AG10803 (cell line): ENCODE results near the gene HAGHL.

ENCODE experiments used
- DNase-seq: peaks from one replicate; pipeline ENCODE4 v3.0.0; 2010; ENCODE audit warnings: low read depth
- H3K4me3 ChIP-seq: 2 replicates; pipeline ENCODE4 v1.5.1; 2011; ENCODE audit warnings: mild to moderate bottlenecking, low read length, control low read depth
- TF ChIP-seq, protein P1 (sequence below): conservative IDR thresholded peaks from 2 replicates; pipeline ENCODE4 v1.5.1; 2011; ENCODE audit warnings: mild to moderate bottlenecking, low read length, control low read depth, inconsistent platforms

HAGHL gene

DNA sequence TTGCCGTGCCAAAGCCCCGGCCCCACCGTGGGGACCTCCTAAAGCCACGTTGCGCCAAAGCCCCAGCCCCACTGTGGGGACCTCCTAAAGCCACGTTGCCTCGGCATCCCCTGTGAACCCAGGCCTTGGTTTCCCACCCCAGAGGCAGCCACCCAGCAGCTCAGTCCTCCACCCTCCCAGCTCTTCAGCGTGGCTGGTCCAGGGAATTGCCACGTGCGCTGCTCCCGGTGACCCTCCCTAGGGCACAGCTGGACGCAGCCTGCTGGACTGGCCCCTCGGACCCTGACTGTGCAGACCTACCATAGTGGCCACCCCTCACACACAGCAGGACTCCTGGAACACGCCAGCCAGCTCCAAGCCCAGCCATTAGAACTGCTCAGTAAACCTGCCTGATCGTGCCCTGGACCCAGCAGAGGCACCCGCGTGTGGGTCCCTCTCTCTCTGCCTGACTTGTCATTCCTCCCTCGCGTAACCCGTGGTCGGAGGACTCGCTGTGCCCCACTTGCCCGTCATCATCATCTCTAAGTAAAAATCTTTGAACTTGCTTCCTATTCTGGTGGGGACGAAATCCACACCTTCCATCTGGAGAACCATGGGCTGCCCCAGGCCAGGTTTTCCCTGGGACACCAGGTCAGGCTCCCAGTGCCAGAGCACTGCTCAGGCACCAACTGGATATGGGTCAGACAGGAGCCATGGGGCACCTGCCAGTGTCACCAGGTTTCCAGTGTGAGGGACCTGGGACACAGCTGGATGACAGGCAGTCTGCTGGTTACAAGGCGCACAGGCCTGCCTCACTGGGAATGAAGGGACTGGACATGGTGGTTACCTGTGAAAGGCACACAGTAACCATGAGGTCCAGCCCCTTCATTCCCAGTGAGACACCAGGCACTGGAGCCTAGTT, 8.3 kb downstream of the HAGHL start:
- no peak for DNase-seq
- TF ChIP-seq, protein P1, sequence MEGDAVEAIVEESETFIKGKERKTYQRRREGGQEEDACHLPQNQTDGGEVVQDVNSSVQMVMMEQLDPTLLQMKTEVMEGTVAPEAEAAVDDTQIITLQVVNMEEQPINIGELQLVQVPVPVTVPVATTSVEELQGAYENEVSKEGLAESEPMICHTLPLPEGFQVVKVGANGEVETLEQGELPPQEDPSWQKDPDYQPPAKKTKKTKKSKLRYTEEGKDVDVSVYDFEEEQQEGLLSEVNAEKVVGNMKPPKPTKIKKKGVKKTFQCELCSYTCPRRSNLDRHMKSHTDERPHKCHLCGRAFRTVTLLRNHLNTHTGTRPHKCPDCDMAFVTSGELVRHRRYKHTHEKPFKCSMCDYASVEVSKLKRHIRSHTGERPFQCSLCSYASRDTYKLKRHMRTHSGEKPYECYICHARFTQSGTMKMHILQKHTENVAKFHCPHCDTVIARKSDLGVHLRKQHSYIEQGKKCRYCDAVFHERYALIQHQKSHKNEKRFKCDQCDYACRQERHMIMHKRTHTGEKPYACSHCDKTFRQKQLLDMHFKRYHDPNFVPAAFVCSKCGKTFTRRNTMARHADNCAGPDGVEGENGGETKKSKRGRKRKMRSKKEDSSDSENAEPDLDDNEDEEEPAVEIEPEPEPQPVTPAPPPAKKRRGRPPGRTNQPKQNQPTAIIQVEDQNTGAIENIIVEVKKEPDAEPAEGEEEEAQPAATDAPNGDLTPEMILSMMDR: no peak
- no peak overlapping the region for H3K4me3 ChIP-seq

DNA sequence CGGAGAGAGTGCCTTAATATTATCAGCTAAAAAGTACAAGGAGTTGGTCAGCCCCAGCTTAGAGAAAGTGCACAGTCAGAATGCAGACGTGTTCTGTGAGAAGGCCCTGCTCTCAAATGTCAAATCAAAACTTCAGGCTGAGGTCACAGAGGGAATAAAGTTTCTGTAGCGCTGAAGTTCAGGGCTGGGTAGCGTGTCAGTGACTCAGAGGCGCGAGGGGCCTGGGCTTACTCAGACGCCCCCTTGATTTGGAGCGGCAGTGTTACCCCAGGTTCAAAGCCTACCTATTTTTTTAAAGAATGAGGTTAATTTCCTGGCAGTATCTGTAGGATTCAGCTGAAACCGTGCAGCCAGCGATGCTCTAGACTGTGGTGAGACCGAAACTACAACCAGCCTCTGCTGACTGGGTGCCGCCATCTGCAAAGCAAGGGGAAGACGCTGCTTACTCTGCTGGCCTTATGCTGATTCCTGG, 9.1 kb downstream of the HAGHL start:
- no peak for DNase-seq
- TF ChIP-seq, protein P1: no peak
- no peak overlapping the region for H3K4me3 ChIP-seq

DNA sequence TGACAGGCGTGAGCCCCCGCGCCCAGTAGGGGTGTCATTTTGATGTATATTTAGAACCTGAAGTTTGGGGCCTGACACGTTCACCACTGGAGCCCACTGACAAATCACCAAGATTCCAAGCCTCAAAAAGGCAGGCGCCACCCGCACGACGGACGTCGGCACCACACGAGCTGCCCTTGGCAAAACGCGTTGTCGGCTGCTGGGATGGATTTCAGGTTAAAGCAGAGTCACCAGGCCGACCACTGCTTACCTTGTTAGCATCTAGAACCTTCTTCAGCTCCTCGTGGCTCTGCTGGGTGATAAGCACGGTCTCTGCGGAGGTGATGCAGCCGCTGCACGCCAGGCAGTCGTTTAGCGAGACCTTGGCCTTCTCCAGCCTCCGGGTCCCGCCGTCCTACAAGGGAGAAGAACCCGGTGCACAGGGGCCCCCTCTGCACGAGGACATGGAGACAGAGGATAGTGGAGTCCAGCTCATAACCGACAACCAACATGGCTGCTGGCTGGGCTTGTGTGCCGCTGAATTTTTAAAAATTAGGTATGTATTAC, 10.1 kb downstream of the HAGHL start:
- DNase-seq: no peak
- TF ChIP-seq, protein P1: no peak

DNA sequence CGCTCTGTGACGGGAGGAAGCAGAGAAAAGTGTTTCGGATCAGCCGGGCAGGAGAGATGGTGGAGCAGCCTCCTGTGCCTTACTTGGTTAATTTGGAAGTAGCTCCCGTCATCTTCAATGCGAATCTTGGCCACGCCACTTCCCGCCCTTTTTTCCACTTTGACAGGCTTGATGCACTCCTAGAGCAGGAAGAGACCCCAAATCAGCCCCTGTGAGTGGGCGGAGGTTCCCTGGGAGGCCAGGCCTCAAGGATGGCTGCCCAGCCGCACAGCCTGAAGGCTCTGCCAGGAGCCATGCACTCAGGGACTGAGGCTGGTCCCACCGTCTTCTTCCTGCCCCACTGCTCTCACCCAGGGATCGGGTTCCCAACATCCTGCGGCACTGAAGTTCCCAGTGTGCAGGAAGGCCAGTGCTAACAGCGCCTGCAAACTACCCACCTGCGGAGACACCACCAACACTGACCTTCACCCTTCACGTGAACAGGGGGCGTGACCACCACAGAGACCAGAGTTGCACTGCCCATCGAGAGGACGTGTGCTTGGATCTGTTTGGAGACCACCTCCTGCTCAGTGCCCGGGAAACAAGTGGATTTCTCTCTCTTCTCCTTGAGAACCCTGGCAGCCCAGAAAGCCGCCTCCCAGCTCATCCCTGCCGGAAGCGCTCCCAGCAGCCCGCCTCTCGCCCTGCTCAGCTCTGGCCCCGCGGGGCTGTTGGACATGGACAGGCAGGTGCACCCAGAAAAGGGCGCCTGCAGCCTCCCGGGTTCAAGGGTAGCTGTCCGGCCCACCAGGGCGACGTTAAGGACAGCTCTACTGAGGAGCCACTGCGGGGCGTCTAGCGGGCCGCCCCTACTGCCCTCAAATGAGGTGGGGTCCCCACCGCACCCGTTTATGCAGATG, 12.9 kb downstream of the HAGHL start:
- DNase-seq: no peak
- TF ChIP-seq, protein P1: no peak

More for the DNA sequence above, 10.1 kb downstream of the HAGHL start:
- no peak overlapping the region for H3K4me3 ChIP-seq

DNA sequence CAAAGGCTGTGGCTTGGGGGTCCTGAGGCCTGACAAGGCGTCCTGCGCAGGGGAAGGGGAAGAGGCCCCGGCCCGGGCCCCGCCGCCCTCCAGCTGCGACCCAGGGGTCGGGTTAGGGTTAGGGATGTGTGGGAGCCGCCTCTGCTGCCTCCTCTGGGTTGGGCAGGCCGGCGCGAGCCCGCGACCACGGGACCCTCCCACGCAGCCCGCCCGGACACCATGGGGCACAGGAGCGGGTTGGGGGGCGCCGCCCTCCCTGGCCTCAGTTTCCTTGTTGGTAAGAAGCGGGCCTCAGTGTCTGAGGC, 13.5 kb downstream of the HAGHL start:
- TF ChIP-seq, protein P1: no peak
- peak overlapping the region; percentile 73 for H3K4me3 ChIP-seq
- DNase-seq: no peak

More for the DNA sequence above, 12.9 kb downstream of the HAGHL start:
- peak overlapping the region; percentile 73 for H3K4me3 ChIP-seq

DNA sequence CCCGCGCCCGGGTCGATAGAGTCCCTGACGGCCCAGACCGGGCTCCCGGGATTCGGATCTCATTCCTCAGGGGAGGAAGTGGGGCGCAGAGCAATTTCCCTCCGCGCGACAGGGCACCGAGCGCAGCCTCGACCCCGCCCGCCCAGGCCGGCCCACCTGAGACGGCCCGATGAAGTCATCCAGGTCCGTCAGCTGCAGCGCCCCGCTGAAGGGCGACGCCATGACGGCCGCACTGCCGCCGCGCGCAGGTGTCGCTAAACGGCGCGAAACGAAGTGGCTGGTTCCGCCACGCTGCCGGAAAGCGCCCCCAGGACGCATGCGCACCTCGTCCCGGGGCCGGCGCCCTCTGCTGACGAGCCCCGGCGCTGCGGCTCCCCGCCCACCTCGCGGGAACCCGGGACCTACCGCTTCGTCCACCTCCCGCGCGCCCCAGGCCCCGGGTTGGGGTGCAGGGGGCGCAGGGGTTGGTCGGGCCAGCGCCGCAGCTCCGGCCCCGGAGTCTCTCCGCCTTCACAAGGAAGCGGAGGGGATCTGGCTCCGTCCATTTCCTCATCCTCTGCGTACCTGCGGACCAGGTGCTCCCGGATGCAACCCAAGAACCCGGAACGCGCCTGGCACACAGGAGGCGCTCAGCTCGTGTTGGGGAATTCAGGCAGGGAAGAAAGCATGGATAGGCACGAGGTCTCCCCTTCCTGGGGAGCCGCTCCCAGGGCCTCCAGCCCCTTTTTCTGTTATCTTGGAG, 14.0 kb downstream of the HAGHL start, which contains the start of gene CIAO3:
Gene CIAO3, minus strand, starts transcription at position 234 of the 742 bp plus-strand sequence. Its CDS starts 12 bp downstream, at position 222.
- DNase-seq: peak; percentile 90
- peak within 1 kb of the TSS; percentile 73 for H3K4me3 ChIP-seq
- TF ChIP-seq, protein P1: peak; percentile 50
